Esophagus (tissue), 2 donors: ENCODE measurements around the gene HDLBP. TPM values are rescaled to one million over a fixed set of nuclear protein-coding genes. Genes with fewer than 3 reads are reported as not detected.

Experiments used
- H3K27ac ChIP-seq, 2 donors: one replicate each; pipeline ENCODE4 v1.5.1; 2013; ENCODE audit warnings: low read depth in 2 of 2, mild to moderate bottlenecking in 2 of 2, inconsistent platforms in 1 of 2, low read length in 1 of 2, moderate library complexity in 1 of 2
- H3K27me3 ChIP-seq, 2 donors: one replicate each; pipeline ENCODE4 v1.6.1; 2013; ENCODE audit warnings: low read length in 2 of 2, control low read depth in 1 of 2, mild to moderate bottlenecking in 1 of 2; ENCODE audit not compliant: insufficient read depth in 2 of 2, control insufficient read depth in 1 of 2
- H3K36me3 ChIP-seq, 2 donors: one replicate each; pipeline ENCODE4 v1.6.1; 2013; ENCODE audit warnings: low read length in 1 of 2; ENCODE audit not compliant: control insufficient read depth in 2 of 2, insufficient read depth in 2 of 2
- H3K4me1 ChIP-seq, 2 donors: one replicate each; pipeline ENCODE4 v1.6.1; 2013; ENCODE audit warnings: low read length in 1 of 2; ENCODE audit not compliant: control insufficient read depth in 2 of 2, insufficient read depth in 2 of 2
- H3K4me3 ChIP-seq, 2 donors: one replicate each; pipeline ENCODE4 v1.5.1; 2013; ENCODE audit warnings: low read length in 2 of 2, mild to moderate bottlenecking in 2 of 2, low read depth in 1 of 2, moderate library complexity in 1 of 2
- H3K9me3 ChIP-seq, 2 donors: one replicate each; pipeline ENCODE4 v1.6.1; 2013; ENCODE audit warnings: mild to moderate bottlenecking in 2 of 2, low read depth in 1 of 2, low read length in 1 of 2, moderate library complexity in 1 of 2; ENCODE audit not compliant: control insufficient read depth in 2 of 2, insufficient read depth in 1 of 2
- WGBS, 2 donors: extraction: QIAGEN DNeasy Blood & Tissue Kit; methylation state at CpG; one replicate each; pipeline ENCODE4 v1.1.7; 2013; 5-methylcytosine and 5-hydroxymethylcytosine counted together
- polyA plus RNA-seq, 2 donors: library from polyadenylated mRNA; stranded (reverse); fragments of 200-250 nt; gene quantifications; one replicate each; pipeline ENCODE4 v1.2.3, GENCODE V29; 2013
- donor health status: healthy with polysubstance abuse.
- donor health status: Bipolar disorder and iron deficiency.

Gene HDLBP
- polyA plus RNA-seq, 2 donors: 158 to 197 TPM

- 64 to 70% methylated on average over 7 of the region's 7 CpGs for WGBS, 2 donors
- Histone ChIP-seq H3K27me3 (no peaks in the 10 kb centered on the region), H3K4me3 (no peak overlapping the region), H3K4me1 (no peaks in the 10 kb centered on the region), H3K9me3 (no peaks in the 10 kb centered on the region), H3K27ac (no peak overlapping the region), H3K36me3 (no peaks in the 10 kb centered on the region)
Measured at GRCh38 chr2:241213567-241213966, 101.9 kb downstream of the HDLBP start.

GRCh38 chr2:241213041-241213440, 102.4 kb downstream of the HDLBP start:
- Histone ChIP-seq H3K9me3 (no peaks in the 10 kb centered on the region), H3K27me3 (no peaks in the 10 kb centered on the region), H3K36me3 (no peaks in the 10 kb centered on the region), H3K4me3 (no peak overlapping the region), H3K27ac (no peak overlapping the region), H3K4me1 (no peaks in the 10 kb centered on the region)
- WGBS, 2 donors: 72 to 77% methylated on average over 13 of the region's 13 CpGs

- H3K27ac ChIP-seq: no peak overlapping the region
- WGBS, 2 donors: 10 to 50% methylated on average over 1 to 2 of the region's 2 CpGs
- no peaks in the 10 kb centered on the region for H3K36me3 ChIP-seq
- H3K9me3 ChIP-seq: no peaks in the 10 kb centered on the region
- no peak overlapping the region for H3K4me3 ChIP-seq
- H3K4me1 ChIP-seq: no peaks in the 10 kb centered on the region
- no peaks in the 10 kb centered on the region for H3K27me3 ChIP-seq
Measured at GRCh38 chr2:241211276-241211675, 104.2 kb downstream of the HDLBP start.

- no peaks in the 10 kb centered on the region for H3K27me3 ChIP-seq
- 83 to 85% methylated on average over 27 to 33 of the region's 33 CpGs for WGBS, 2 donors
- H3K36me3 ChIP-seq: no peaks in the 10 kb centered on the region
- H3K4me3 ChIP-seq: no peak overlapping the region
- no peaks in the 10 kb centered on the region for H3K4me1 ChIP-seq
- H3K9me3 ChIP-seq: no peaks in the 10 kb centered on the region
- H3K27ac ChIP-seq: no peak overlapping the region
Measured at GRCh38 chr2:241209271-241209670, 106.2 kb downstream of the HDLBP start.

GRCh38 chr2:241208058-241208457, 107.4 kb downstream of the HDLBP start:
- H3K36me3 ChIP-seq: no peaks in the 10 kb centered on the region
- H3K4me3 ChIP-seq: no peak overlapping the region
- WGBS, 2 donors: 69 to 70% methylated on average over 6 of the region's 6 CpGs
- H3K4me1 ChIP-seq: no peaks in the 10 kb centered on the region
- H3K27ac ChIP-seq: no peak overlapping the region
- no peaks in the 10 kb centered on the region for H3K9me3 ChIP-seq
- H3K27me3 ChIP-seq: no peaks in the 10 kb centered on the region

- no peaks in the 10 kb centered on the region for H3K36me3 ChIP-seq
- WGBS, 2 donors: 59 to 74% methylated on average over 6 of the region's 6 CpGs
- H3K27me3 ChIP-seq: no peaks in the 10 kb centered on the region
- H3K27ac ChIP-seq: no peak overlapping the region
- H3K9me3 ChIP-seq: no peaks in the 10 kb centered on the region
- H3K4me3 ChIP-seq: no peak overlapping the region
- no peaks in the 10 kb centered on the region for H3K4me1 ChIP-seq
Measured at GRCh38 chr2:241207641-241208040, 107.8 kb downstream of the HDLBP start.

- H3K27me3 ChIP-seq: no peaks in the 10 kb centered on the region
Measured at GRCh38 chr2:241207151-241207550, 108.3 kb downstream of the HDLBP start.

GRCh38 chr2:241205086-241205485, 110.4 kb downstream of the HDLBP start:
- Histone ChIP-seq H3K27me3 (no peaks in the 10 kb centered on the region), H3K4me1 (peaks cover 0 to 3% of the 10 kb centered on the region in 2 donors), H3K4me3 (no peak overlapping the region), H3K36me3 (no peaks in the 10 kb centered on the region), H3K9me3 (no peaks in the 10 kb centered on the region), H3K27ac (no peak overlapping the region)
- 91 to 93% methylated on average over 3 of the region's 3 CpGs for WGBS, 2 donors

More at GRCh38 chr2:241207151-241207550, 108.3 kb downstream of the HDLBP start:
- Histone ChIP-seq H3K36me3 (no peaks in the 10 kb centered on the region), H3K9me3 (no peaks in the 10 kb centered on the region), H3K27ac (no peak overlapping the region), H3K4me1 (no peaks in the 10 kb centered on the region), H3K4me3 (no peak overlapping the region)
- WGBS, 2 donors: 81 to 92% methylated on average over 1 of the region's 1 CpG

- Histone ChIP-seq H3K27me3 (no peaks in the 10 kb centered on the region), H3K4me3 (no peak overlapping the region), H3K9me3 (no peaks in the 10 kb centered on the region), H3K4me1 (peaks cover 0 to 3% of the 10 kb centered on the region in 2 donors), H3K27ac (no peak overlapping the region), H3K36me3 (no peaks in the 10 kb centered on the region)
- WGBS, 2 donors: 77 to 82% methylated on average over 4 of the region's 4 CpGs
Measured at GRCh38 chr2:241204490-241204889, 111.0 kb downstream of the HDLBP start.

GRCh38 chr2:241204010-241204384, 111.5 kb downstream of the HDLBP start:
- 78 to 79% methylated on average over 10 of the region's 10 CpGs for WGBS, 2 donors
- H3K27ac ChIP-seq: no peak overlapping the region

More at GRCh38 chr2:241204010-241204384, 111.5 kb downstream of the HDLBP start:
- H3K27me3 ChIP-seq: no peaks in the 10 kb centered on the region
- no peak overlapping the region for H3K4me3 ChIP-seq
- H3K9me3 ChIP-seq: no peaks in the 10 kb centered on the region
- peaks cover 0 to 3% of the 10 kb centered on the region in 2 donors for H3K4me1 ChIP-seq
- H3K36me3 ChIP-seq: no peaks in the 10 kb centered on the region
